A673 (cell line): ENCODE measurements around the gene CFAP68. TPM values are rescaled to one million over a fixed set of nuclear protein-coding genes. Genes with fewer than 3 reads are reported as not detected.
A peak's percentile ranks its signal among the peaks of the same experiment; 100 is the strongest.
"Not testable (repeated sequence)": the region's sequence is repeated elsewhere in the genome, so short reads cannot be mapped to it uniquely, and the experiment has no call there.

Experiments
- BruUV-seq: library from RNA; stranded (reverse); fragments of 400-500 nt; replicated peaks from 2 replicates; lab custom pipeline; 2021; lab: Mats Ljungman, UMichigan
- CTCF ChIA-PET: fragments of 300-600 bp; sonication (Branson Sonifier 250); formaldehyde crosslinking; loops from one replicate; lab custom pipeline; 2022; ENCODE audit warnings: antibody characterized with exemption; lab: Charles Lee
- POLR2A ChIA-PET: fragments of 300-600 bp; sonication (Branson Sonifier 250); formaldehyde crosslinking; loops from one replicate; lab custom pipeline; 2022; ENCODE audit warnings: antibody characterized with exemption; ENCODE audit not compliant: low non-redundant PET; lab: Charles Lee
- DNase-seq: peaks from one replicate; pipeline ENCODE4 v3.0.0-alpha.2; 2015; ENCODE audit warnings: low spot score
- H3K27ac ChIP-seq: fragments of 200-600 bp; sonication (generic); 2 replicates; pipeline ENCODE4 v1.5.1; 2016; ENCODE audit warnings: mixed run types, low read depth, mild to moderate bottlenecking, mixed read lengths, antibody characterized with exemption, low read length; ENCODE audit not compliant: poor library complexity, severe bottlenecking
- H3K27me3 ChIP-seq: fragments of 200-600 bp; sonication (generic); replicated peaks from 2 replicates; pipeline ENCODE4 v1.6.1; 2017; ENCODE audit warnings: mixed run types, low read depth, mild to moderate bottlenecking, mixed read lengths, antibody characterized with exemption, low read length; ENCODE audit not compliant: insufficient read depth, poor library complexity
- H3K36me3 ChIP-seq: fragments of 200-600 bp; sonication (generic); 2 replicates; pipeline ENCODE4 v1.6.1; 2016; ENCODE audit warnings: mixed run types, mild to moderate bottlenecking, mixed read lengths, antibody characterized with exemption, low read length; ENCODE audit not compliant: insufficient read depth, poor library complexity, severe bottlenecking
- H3K4me1 ChIP-seq: fragments of 200-600 bp; sonication (generic); 2 replicates; pipeline ENCODE4 v1.6.1; 2017; ENCODE audit warnings: mixed run types, mild to moderate bottlenecking, mixed read lengths, antibody characterized with exemption, low read length; ENCODE audit not compliant: insufficient read depth, poor library complexity, severe bottlenecking
- H3K4me3 ChIP-seq: fragments of 200-600 bp; sonication (generic); 2 replicates; pipeline ENCODE4 v1.5.1; 2016; ENCODE audit warnings: low read depth, mixed run types, mild to moderate bottlenecking, mixed read lengths, low read length; ENCODE audit not compliant: poor library complexity, severe bottlenecking
- H3K9me3 ChIP-seq: fragments of 200-600 bp; sonication (generic); 2 replicates; pipeline ENCODE4 v1.6.1; 2016; ENCODE audit warnings: mixed run types, low read depth, mild to moderate bottlenecking, mixed read lengths, antibody characterized with exemption, low read length; ENCODE audit not compliant: poor library complexity, severe bottlenecking
- CTCF ChIP-seq: fragments of 300-800, 200-600 bp; sonication (generic); conservative IDR thresholded peaks from 2 replicates; pipeline ENCODE4 v1.5.1; 2017; ENCODE audit warnings: low read depth, mild to moderate bottlenecking, antibody characterized with exemption, low read length, moderate library complexity, mixed read lengths
- EZH2 ChIP-seq: fragments of 200-600 bp; sonication (generic); IDR thresholded peaks from 2 replicates; pipeline ENCODE4 v1.6.1; 2017; ENCODE audit warnings: borderline replicate concordance, low read depth, mild to moderate bottlenecking, mixed read lengths, antibody characterized with exemption, low read length; ENCODE audit not compliant: poor library complexity, severe bottlenecking
- intact Hi-C: fragments of 100-400 bp; cut with micrococcal nuclease; formaldehyde crosslinking; loops from one replicate; pipeline ENCODE4 v1.10.0; 2022; ENCODE audit not compliant: unreplicated experiment
- total RNA-seq: library from RNA; stranded (reverse); gene quantifications from 2 replicates; pipeline ENCODE4 v1.2.3, GENCODE V29; 2021

CFAP68 gene
- total RNA-seq, 1 experiment from 2014 or later, result 16.9 TPM

GRCh38 chr11:111879637-111879960 is 258 bp downstream of the CFAP68 start:
- no peaks in the 10 kb centered on the region for H3K9me3 ChIP-seq
- no peak for TF ChIP-seq CTCF
- no peak for TF ChIP-seq EZH2
- POLR2A ChIA-PET, result no interaction called here
- CTCF ChIA-PET, result no interaction called here
- DNase-seq, result no peak
- H3K4me3 ChIP-seq, result peak overlapping the region; percentile 65
- BruUV-seq, result TSS peak; percentile 94
- no peaks in the 10 kb centered on the region for H3K27me3 ChIP-seq
- peak overlapping the region; percentile 96 for H3K27ac ChIP-seq
- H3K4me1 ChIP-seq, result peaks cover 4% of the 10 kb centered on the region
- intact Hi-C loops, result loop anchor here (5.0 to 10.0 kb wide), 5 partner anchors 98 to 405 kb away; partner anchors contain the start of genes BCO2, DLAT, NKAPD1 and PIH1D2
- H3K36me3 ChIP-seq, result no peaks in the 10 kb centered on the region

GRCh38 chr11:111882202-111882601 is 2.9 kb downstream of the CFAP68 start:
- H3K9me3 ChIP-seq, result no peaks in the 10 kb centered on the region
- intact Hi-C loops, result no loop called here
- DNase-seq, result no peak
- ChIA-PET CTCF (no interaction called here), POLR2A (no interaction called here)
- H3K4me1 ChIP-seq, result peaks cover 4% of the 10 kb centered on the region
- no peak for TF ChIP-seq CTCF
- TF ChIP-seq EZH2, result no peak
- no peaks in the 10 kb centered on the region for H3K36me3 ChIP-seq
- H3K27ac ChIP-seq, result no peak overlapping the region
- H3K4me3 ChIP-seq, result no peak overlapping the region
- H3K27me3 ChIP-seq, result no peaks in the 10 kb centered on the region
- BruUV-seq, result no TSS peak

GRCh38 chr11:111885053-111885452 is 5.7 kb downstream of the CFAP68 start:
- H3K9me3 ChIP-seq, H3K4me1 ChIP-seq, H3K27me3 ChIP-seq, POLR2A ChIA-PET, BruUV-seq, H3K36me3 ChIP-seq, DNase-seq, intact Hi-C loops, H3K4me3 ChIP-seq, CTCF ChIA-PET, H3K27ac ChIP-seq: not testable (repeated sequence)

GRCh38 chr11:111886032-111886431 is 6.7 kb downstream of the CFAP68 start:
- intact Hi-C loops, result no loop called here
- no peaks in the 10 kb centered on the region for H3K27me3 ChIP-seq
- POLR2A ChIA-PET, result no interaction called here
- no peak overlapping the region for H3K27ac ChIP-seq
- BruUV-seq, result no TSS peak
- H3K36me3 ChIP-seq, result no peaks in the 10 kb centered on the region
- TF ChIP-seq CTCF (no peak), EZH2 (no peak)
- no peak overlapping the region for H3K4me3 ChIP-seq
- DNase-seq, result no peak
- no peaks in the 10 kb centered on the region for H3K4me1 ChIP-seq
- no peaks in the 10 kb centered on the region for H3K9me3 ChIP-seq
- CTCF ChIA-PET, result no interaction called here
